CD14-positive monocyte (primary cell): ENCODE measurements around the gene SMCP. TPM values are rescaled to one million over a fixed set of nuclear protein-coding genes. Genes with fewer than 3 reads are reported as not detected.

Experiments
- DNase-seq, 3 donors: peaks; one replicate each; pipeline ENCODE4 v3.0.0-alpha.2; 2011 to 2022
- H2AFZ ChIP-seq: 2 replicates; pipeline ENCODE4 v1.6.0; 2012; ENCODE audit warnings: mild to moderate bottlenecking, low read depth, low read length, inconsistent platforms; ENCODE audit not compliant: insufficient read depth, poor library complexity, severe bottlenecking
- H3K27ac ChIP-seq, 2 donors: 1 replicate in 1 of 2; 2 replicates in 1 of 2; pipeline ENCODE4 v1.5.1; 2012 to 2013; ENCODE audit warnings: low read length in 2 of 2, control low read depth in 1 of 2, inconsistent platforms in 1 of 2, low read depth in 1 of 2, mild to moderate bottlenecking in 1 of 2
- H3K27me3 ChIP-seq, 2 donors: one replicate each; pipeline versions ENCODE4 v1.6.0 to v1.6.1; 2011 to 2013; ENCODE audit warnings: low read length in 2 of 2; ENCODE audit not compliant: control insufficient read depth in 2 of 2, insufficient read depth in 2 of 2
- H3K36me3 ChIP-seq, 2 donors: replicated peaks in 1 of 2; 1 replicate in 1 of 2; 2 replicates in 1 of 2; pipeline versions ENCODE4 v1.5.1 to v1.6.1; 2012 to 2013; ENCODE audit warnings: low read length in 2 of 2, control low read depth in 1 of 2, inconsistent platforms in 1 of 2, mild to moderate bottlenecking in 1 of 2; ENCODE audit not compliant: insufficient read depth in 2 of 2, control insufficient read depth in 1 of 2
- H3K4me1 ChIP-seq, 2 donors: 1 replicate in 1 of 2; 2 replicates in 1 of 2; pipeline versions ENCODE4 v1.5.1 to v1.6.1; 2012 to 2013; ENCODE audit warnings: low read length in 2 of 2, control low read depth in 1 of 2, inconsistent platforms in 1 of 2, mild to moderate bottlenecking in 1 of 2, moderate library complexity in 1 of 2; ENCODE audit not compliant: insufficient read depth in 2 of 2, control insufficient read depth in 1 of 2
- H3K4me2 ChIP-seq: replicated peaks from 2 replicates; pipeline ENCODE3; 2012; ENCODE audit warnings: low read length, moderate library complexity, mild to moderate bottlenecking; ENCODE audit not compliant: poor library complexity, severe bottlenecking; ENCODE audit errors: extremely low read depth
- H3K4me3 ChIP-seq, 3 experiments: fragments of 200-600 bp in 1 of 3; sonication (generic) in 1 of 3; replicated peaks in 1 of 3; 1 replicate in 2 of 3; 2 replicates in 1 of 3; pipeline ENCODE4 v1.5.1; 2011 to 2013; ENCODE audit warnings: low read length in 3 of 3, mild to moderate bottlenecking in 3 of 3, control low read depth in 2 of 3, low read depth in 2 of 3, inconsistent platforms in 1 of 3, moderate library complexity in 1 of 3
- H3K79me2 ChIP-seq: 2 replicates; pipeline ENCODE4 v1.6.0; 2012; ENCODE audit warnings: mild to moderate bottlenecking, control low read depth, inconsistent platforms, low read length, moderate library complexity; ENCODE audit not compliant: insufficient read depth
- H3K9ac ChIP-seq: 2 replicates; pipeline ENCODE4 v1.6.0; 2017; ENCODE audit warnings: low read length, mild to moderate bottlenecking; ENCODE audit not compliant: insufficient read depth, poor library complexity, severe bottlenecking
- H3K9me3 ChIP-seq, 2 donors: replicated peaks in 1 of 2; 1 replicate in 1 of 2; 2 replicates in 1 of 2; pipeline versions ENCODE4 v1.5.1 to v1.6.1; 2012 to 2013; ENCODE audit warnings: low read length in 2 of 2, control low read depth in 1 of 2; ENCODE audit not compliant: control insufficient read depth in 1 of 2, insufficient read depth in 1 of 2
- H4K20me1 ChIP-seq: 2 replicates; pipeline ENCODE4 v1.6.0; 2012; ENCODE audit warnings: mild to moderate bottlenecking, low read length, control low read depth, moderate library complexity; ENCODE audit not compliant: insufficient read depth
- H3K27ac Mint-ChIP-seq, 7 donors: one replicate each; pipeline ENCODE4 v1.8.0; 2020; ENCODE audit warnings: mild to moderate bottlenecking in 7 of 7, mixed read lengths in 7 of 7, moderate library complexity in 6 of 7, inconsistent platforms in 2 of 7
- H3K27me3 Mint-ChIP-seq, 3 donors: one replicate each; pipeline ENCODE4 v1.8.0; 2021 to 2022; ENCODE audit warnings: low read depth in 3 of 3, mild to moderate bottlenecking in 3 of 3, mixed read lengths in 3 of 3, moderate library complexity in 3 of 3, inconsistent platforms in 1 of 3
- H3K36me3 Mint-ChIP-seq, 2 donors: one replicate each; pipeline ENCODE4 v1.8.0; 2020; ENCODE audit warnings: mixed read lengths in 2 of 2, inconsistent platforms in 1 of 2, mild to moderate bottlenecking in 1 of 2
- H3K4me1 Mint-ChIP-seq: one replicate; pipeline ENCODE4 v1.8.0; 2020; ENCODE audit warnings: mild to moderate bottlenecking, mixed read lengths
- H3K4me3 Mint-ChIP-seq, 2 donors: one replicate each; pipeline ENCODE4 v1.8.0; 2020; ENCODE audit warnings: mild to moderate bottlenecking in 2 of 2, mixed read lengths in 2 of 2, moderate library complexity in 1 of 2
- H3K9me3 Mint-ChIP-seq, 7 donors: one replicate each; pipeline ENCODE4 v1.8.0; 2020 to 2022; ENCODE audit warnings: mixed read lengths in 7 of 7, mild to moderate bottlenecking in 6 of 7, moderate library complexity in 6 of 7, inconsistent platforms in 2 of 7
- WGBS: methylation state at CpG from one replicate; pipeline ENCODE4 v1.1.5; 2013; ENCODE audit warnings: missing lambda C conversion rate; ENCODE audit not compliant: insufficient coverage; 5-methylcytosine and 5-hydroxymethylcytosine counted together
- intact Hi-C, 2 donors: fragments of 100-400 bp; cut with micrococcal nuclease; formaldehyde crosslinking; loops; one replicate each; pipeline versions ENCODE4 v1.15.0 to v1.15.1; 2023
- polyA plus RNA-seq, 3 donors: library from polyadenylated mRNA; depleted of rRNA in 1 of 3; unstranded in 2 of 3; stranded (reverse) in 1 of 3; fragments of 300-500 nt in 2 of 3; fragments of >200 nt in 1 of 3; fragmentation: Illumina TruSeq in 2 of 3; gene quantifications; 1 replicate in 2 of 3; 2 replicates in 1 of 3; pipeline ENCODE4 v1.2.3, GENCODE V29; 2012 to 2021
- TF ChIP-seq, protein P1 (sequence below): fragments of 200-600 bp; IDR thresholded peaks from one replicate; pipeline ENCODE4 v1.8.0; 2022; ENCODE audit warnings: antibody characterized with exemption, mild to moderate bottlenecking

The SMCP gene
- polyA plus RNA-seq, 3 donors = not detected

DNA sequence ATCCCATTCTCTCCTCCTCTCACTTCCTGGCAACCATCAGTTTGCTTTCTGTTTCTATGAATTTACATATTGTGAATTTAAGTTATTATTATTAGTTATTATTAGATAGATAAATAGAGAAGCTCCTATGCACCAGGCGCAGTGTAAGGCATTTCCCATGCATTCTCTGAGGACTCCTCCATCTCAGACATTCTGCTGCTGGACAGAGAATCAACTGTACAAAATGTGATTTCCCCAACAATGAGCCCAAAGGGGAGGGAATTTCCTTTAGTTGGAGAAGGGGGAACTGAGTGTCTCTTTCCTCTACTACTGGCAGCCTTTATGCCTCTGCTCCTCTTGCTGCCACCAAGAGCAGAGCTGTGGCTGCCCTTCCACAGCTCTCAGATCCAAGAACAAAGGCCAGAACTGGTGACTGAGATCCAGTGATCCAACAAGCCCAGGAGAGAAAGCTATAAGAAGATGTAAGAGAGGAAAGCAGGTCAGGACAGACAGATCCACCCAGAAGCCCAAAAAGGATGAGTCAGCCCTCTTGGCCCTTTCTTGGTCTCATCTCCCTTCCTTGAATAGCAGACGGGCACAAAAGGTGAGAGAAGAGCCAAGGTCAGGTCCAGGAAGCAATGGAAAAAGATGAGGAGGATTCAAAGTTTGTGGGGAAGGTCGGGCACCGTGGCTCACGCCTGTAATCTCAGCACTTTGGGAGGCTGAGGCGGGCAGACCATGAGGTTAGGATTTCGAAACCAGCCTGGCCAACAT lies 26.7 kb downstream of the SMCP start:
- Histone ChIP-seq H2AFZ (no peak overlapping the region), H4K20me1 (no peaks in the 10 kb centered on the region), H3K9ac (no peak overlapping the region), H3K4me3 (no peak overlapping the region), H3K27ac (no peak overlapping the region), H3K4me2 (no peak overlapping the region), H3K4me1 (no peaks in the 10 kb centered on the region), H3K27me3 (no peaks in the 10 kb centered on the region), H3K36me3 (no peaks in the 10 kb centered on the region), H3K79me2 (no peaks in the 10 kb centered on the region), H3K9me3 (no peaks in the 10 kb centered on the region)
- 88% methylated on average over 3 of the region's 7 CpGs for WGBS
- Mint-ChIP-seq H3K36me3 (no peaks in the 10 kb centered on the region), H3K9me3 (peaks cover 0 to 3% (median 0%) of the 10 kb centered on the region in 7 donors), H3K27me3 (peaks cover 4 to 15% (median 9%) of the 10 kb centered on the region in 3 donors), H3K27ac (no peak overlapping the region), H3K4me1 (no peaks in the 10 kb centered on the region), H3K4me3 (no peak overlapping the region)
- intact Hi-C loops = no loop called here
- no peak for DNase-seq
- TF ChIP-seq, protein P1, sequence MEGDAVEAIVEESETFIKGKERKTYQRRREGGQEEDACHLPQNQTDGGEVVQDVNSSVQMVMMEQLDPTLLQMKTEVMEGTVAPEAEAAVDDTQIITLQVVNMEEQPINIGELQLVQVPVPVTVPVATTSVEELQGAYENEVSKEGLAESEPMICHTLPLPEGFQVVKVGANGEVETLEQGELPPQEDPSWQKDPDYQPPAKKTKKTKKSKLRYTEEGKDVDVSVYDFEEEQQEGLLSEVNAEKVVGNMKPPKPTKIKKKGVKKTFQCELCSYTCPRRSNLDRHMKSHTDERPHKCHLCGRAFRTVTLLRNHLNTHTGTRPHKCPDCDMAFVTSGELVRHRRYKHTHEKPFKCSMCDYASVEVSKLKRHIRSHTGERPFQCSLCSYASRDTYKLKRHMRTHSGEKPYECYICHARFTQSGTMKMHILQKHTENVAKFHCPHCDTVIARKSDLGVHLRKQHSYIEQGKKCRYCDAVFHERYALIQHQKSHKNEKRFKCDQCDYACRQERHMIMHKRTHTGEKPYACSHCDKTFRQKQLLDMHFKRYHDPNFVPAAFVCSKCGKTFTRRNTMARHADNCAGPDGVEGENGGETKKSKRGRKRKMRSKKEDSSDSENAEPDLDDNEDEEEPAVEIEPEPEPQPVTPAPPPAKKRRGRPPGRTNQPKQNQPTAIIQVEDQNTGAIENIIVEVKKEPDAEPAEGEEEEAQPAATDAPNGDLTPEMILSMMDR = no peak

DNA sequence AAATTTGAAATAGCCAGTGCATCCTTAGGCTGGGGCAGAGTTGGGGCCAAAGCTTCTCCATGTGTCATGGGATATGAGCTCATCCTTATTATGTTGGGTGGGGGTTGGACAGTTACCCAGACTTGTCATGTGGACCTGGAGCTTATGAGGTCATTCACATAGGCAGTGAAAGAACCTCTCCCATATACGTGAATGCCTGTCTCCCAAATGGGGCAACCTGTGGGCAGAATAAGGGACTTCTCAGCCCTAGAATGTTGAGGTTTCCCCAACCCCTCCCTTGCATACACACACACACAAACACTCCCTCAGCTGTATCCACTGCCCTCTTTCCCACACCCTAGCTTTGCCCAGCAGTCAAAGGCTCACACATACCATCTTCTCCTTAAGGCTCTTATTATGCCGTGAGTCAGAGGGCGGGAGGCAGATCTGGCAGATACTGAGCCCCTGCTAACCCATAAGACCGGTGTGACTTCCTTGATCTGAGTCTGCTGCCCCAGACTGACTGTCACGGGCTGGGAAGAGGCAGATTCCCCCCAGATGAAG lies 28.0 kb downstream of the SMCP start:
- Histone ChIP-seq H3K4me2 (no peak overlapping the region), H3K79me2 (no peaks in the 10 kb centered on the region), H3K4me3 (no peak overlapping the region), H3K36me3 (no peaks in the 10 kb centered on the region), H3K9me3 (no peaks in the 10 kb centered on the region), H3K27me3 (no peaks in the 10 kb centered on the region), H3K27ac (no peak overlapping the region), H2AFZ (no peak overlapping the region), H3K9ac (no peak overlapping the region), H3K4me1 (no peaks in the 10 kb centered on the region), H4K20me1 (no peaks in the 10 kb centered on the region)
- Mint-ChIP-seq H3K9me3 (peaks cover 0 to 5% (median 0%) of the 10 kb centered on the region in 7 donors), H3K27me3 (peaks cover 4 to 21% (median 5%) of the 10 kb centered on the region in 3 donors), H3K4me1 (no peaks in the 10 kb centered on the region), H3K27ac (no peak overlapping the region), H3K36me3 (no peaks in the 10 kb centered on the region), H3K4me3 (no peak overlapping the region)
- DNase-seq = no peak
- TF ChIP-seq, protein P1 = no peak
- WGBS = 85% methylated on average over 4 of the region's 5 CpGs
- intact Hi-C loops = no loop called here
